Adrenal gland (tissue), 5 donors: ENCODE measurements around the gene HMCN2.

Source experiments
- CTCF ChIP-seq, 6 experiments: fragments of 450-650 bp in 4 of 6; fragments of 200-600 bp in 2 of 6; sonication (generic) in 1 of 6; IDR thresholded peaks; 1 replicate in 5 of 6; 2 replicates in 1 of 6; pipeline versions ENCODE4 v1.5.1 to v1.8.0; 2016 to 2021; ENCODE audit warnings: antibody characterized with exemption in 6 of 6, mild to moderate bottlenecking in 2 of 6, moderate library complexity in 1 of 6
- POLR2A ChIP-seq, 2 donors: fragments of 450-650 bp; IDR thresholded peaks; one replicate each; pipeline ENCODE4 v1.6.1; 2017; ENCODE audit warnings: antibody characterized with exemption in 2 of 2, mild to moderate bottlenecking in 2 of 2, moderate library complexity in 1 of 2
- donor health status: DM: no; HTN: no; CAD: no.

DNA sequence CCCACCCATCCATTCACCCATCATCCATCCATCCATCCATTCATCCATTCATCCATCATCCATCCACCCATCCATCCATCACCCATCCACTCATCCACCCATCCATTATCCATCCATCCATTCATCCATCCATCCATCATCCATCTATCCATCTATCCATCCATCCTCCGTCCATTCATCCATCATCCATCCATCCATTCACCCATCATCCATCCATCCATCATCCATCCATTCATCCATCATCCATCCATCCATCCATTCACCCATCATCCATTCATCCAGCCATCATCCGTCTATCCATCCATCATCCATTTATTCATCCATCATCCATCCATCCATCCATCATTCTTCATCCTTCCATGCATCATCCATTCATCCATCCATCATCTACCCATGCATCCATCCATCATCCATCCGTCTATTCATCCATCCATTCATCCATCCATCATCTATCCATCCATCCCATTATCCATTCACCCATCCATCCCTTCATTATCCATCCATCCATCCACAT is 189.3 kb downstream of the HMCN2 start:
- TF ChIP-seq CTCF (IDR thresholded peaks at IDR 0.05) (no peak), POLR2A (IDR thresholded peaks at IDR 0.05) (no peak)
